Astrocyte of the cerebellum (primary cell): ENCODE measurements around the gene PMEPA1.

ENCODE experiments used
- DNase-seq: peaks from one replicate; pipeline ENCODE4 v3.0.0-alpha.2; 2011; ENCODE audit warnings: low read depth
- H3K4me3 ChIP-seq: 2 replicates; pipeline ENCODE4 v1.5.1; 2011; ENCODE audit warnings: mild to moderate bottlenecking, low read depth, low read length, moderate library complexity
- in situ Hi-C: cut with HindIII; loops from 2 replicates; pipeline ENCODE4 v1.10.0; 2017; ENCODE audit warnings: low sequenced_read_pairs
- TF ChIP-seq, protein P1 (sequence below): IDR thresholded peaks from 2 replicates; pipeline ENCODE4 v1.5.1; 2012; ENCODE audit warnings: low read length, low read depth, moderate library complexity, mild to moderate bottlenecking; ENCODE audit errors: missing control alignments

Gene PMEPA1

GRCh38 chr20:57683287-57683686 is 26.5 kb downstream of the PMEPA1 start:
- DNase-seq: no peak
- in situ Hi-C loops: no loop called here
- no peak overlapping the region for H3K4me3 ChIP-seq
- TF ChIP-seq, protein P1, sequence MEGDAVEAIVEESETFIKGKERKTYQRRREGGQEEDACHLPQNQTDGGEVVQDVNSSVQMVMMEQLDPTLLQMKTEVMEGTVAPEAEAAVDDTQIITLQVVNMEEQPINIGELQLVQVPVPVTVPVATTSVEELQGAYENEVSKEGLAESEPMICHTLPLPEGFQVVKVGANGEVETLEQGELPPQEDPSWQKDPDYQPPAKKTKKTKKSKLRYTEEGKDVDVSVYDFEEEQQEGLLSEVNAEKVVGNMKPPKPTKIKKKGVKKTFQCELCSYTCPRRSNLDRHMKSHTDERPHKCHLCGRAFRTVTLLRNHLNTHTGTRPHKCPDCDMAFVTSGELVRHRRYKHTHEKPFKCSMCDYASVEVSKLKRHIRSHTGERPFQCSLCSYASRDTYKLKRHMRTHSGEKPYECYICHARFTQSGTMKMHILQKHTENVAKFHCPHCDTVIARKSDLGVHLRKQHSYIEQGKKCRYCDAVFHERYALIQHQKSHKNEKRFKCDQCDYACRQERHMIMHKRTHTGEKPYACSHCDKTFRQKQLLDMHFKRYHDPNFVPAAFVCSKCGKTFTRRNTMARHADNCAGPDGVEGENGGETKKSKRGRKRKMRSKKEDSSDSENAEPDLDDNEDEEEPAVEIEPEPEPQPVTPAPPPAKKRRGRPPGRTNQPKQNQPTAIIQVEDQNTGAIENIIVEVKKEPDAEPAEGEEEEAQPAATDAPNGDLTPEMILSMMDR: no peak

GRCh38 chr20:57682184-57683101 is 27.4 kb downstream of the PMEPA1 start:
- DNase-seq: no peak
- in situ Hi-C loops: no loop called here
- TF ChIP-seq, protein P1: no peak
- no peak overlapping the region for H3K4me3 ChIP-seq

DNA sequence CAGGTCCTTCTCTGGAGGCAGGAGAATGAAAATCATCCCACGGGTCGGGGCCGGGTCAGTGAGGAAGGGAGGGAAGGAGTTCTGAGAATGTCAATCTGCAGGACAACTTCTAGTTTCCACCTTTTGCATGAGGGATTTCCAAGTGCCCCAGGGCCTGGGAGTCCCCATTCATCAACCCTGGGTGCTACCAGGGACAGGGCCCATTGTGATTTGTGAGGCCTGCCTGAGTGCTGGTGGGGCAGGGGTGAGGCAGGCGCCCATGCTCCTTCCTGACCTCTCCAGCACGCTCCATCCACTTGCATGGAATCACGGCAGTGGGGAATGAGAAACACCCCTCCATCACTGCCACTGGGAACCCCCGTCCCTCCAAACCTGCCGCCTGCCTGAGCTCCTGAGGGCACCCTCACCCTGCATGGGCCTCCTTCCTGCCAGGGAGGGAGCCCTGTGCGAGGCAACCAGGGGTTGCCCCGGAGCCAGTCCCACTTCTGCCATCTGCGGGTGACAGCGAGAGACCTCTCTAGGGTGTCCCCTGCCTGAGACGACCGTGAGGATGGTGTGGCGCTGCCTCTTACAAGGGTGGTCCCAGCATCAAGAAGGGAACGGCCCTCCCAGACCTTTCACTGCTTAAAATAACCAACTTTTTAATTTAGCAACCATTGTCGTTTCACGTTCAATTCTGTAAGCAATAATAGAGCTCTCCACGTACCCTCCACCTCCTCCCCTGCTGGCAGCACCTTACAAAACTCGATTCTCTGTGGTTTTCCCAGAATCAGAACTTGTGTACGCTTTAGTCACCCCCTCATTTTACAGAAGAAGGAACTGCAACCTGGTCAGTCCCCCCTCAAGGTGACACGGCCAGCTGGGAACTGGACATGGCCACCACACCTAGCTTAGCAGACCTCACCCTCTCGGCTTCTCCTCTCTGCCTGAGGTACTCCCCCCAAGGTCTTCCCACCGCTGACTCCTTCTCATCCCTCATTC is 28.6 kb downstream of the PMEPA1 start:
- TF ChIP-seq, protein P1: no peak
- H3K4me3 ChIP-seq: no peak overlapping the region
- in situ Hi-C loops: no loop called here
- DNase-seq: no peak

DNA sequence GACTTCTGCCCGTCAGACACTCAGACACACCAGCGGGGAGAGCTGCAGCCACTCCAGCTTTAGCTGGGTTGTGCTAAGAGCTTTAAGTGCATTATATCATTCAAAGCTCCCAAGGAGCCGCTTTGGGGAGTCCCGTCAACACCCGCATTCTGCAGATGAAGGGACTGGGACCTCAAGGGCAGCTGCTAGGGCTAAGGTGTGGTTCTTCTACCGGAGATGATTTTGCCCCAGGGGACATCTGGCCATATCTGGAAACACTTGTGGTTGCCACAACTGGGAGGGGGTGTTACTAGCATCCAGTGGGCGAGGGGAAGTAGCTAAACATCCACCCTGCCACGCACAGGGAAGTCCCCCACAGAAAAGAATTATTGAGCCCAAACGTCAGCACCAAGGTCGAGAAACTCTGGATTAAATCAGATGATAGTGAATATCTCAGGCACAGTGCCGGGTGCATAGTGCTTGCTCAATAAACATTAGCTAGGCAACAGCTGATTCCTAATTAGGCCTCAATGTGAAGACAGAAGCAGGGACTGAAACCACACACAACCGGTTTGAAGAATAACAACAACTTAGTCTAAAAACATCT is 29.6 kb downstream of the PMEPA1 start:
- TF ChIP-seq, protein P1: no peak
- no peak for DNase-seq
- in situ Hi-C loops: no loop called here
- H3K4me3 ChIP-seq: no peak overlapping the region

DNA sequence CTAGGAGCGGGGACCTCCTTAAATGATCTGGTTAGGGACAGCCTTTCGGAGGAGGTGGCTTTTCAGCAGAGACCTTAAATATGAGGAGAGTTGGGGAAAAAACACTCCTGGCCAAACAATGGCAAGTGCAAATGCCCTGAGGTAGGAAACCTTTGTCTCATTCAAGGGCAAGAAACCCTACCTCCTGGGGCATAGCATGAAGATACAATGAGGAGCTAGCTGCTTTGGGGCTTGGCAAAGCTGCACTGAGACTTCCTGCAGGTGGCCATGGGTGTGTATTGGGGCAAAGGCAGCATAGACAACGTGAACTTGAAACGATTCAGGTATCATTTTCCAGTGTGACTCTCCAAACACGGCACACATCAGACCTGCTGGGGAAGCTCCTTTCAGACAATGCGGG is 30.7 kb downstream of the PMEPA1 start:
- DNase-seq: no peak
- TF ChIP-seq, protein P1: no peak
- H3K4me3 ChIP-seq: no peak overlapping the region
- in situ Hi-C loops: no loop called here

GRCh38 chr20:57678340-57678739 is 31.5 kb downstream of the PMEPA1 start:
- DNase-seq: no peak
- H3K4me3 ChIP-seq: no peak overlapping the region
- TF ChIP-seq, protein P1: no peak
- in situ Hi-C loops: no loop called here
